AG09309 (cell line): ENCODE results near the gene GPR63.

Source experiments
- DNase-seq: peaks from one replicate; pipeline ENCODE4 v3.0.0-alpha.2; 2010; ENCODE audit warnings: low read depth
- H3K4me3 ChIP-seq: 2 replicates; pipeline ENCODE4 v1.5.1; 2011; ENCODE audit warnings: mild to moderate bottlenecking, low read depth, low read length, moderate library complexity; ENCODE audit not compliant: control insufficient read depth
- CTCF ChIP-seq: IDR thresholded peaks from 2 replicates; pipeline ENCODE4 v1.5.1; 2011; ENCODE audit warnings: mild to moderate bottlenecking, low read depth, low read length, inconsistent platforms; ENCODE audit not compliant: insufficient read depth, control insufficient read depth; ENCODE audit errors: missing control alignments

Gene GPR63

GRCh38 chr6:96789871-96790270 lies 47.4 kb downstream of the GPR63 start:
- no peak for TF ChIP-seq CTCF
- no peak overlapping the region for H3K4me3 ChIP-seq

GRCh38 chr6:96787846-96788580 lies 49.3 kb downstream of the GPR63 start:
- no peak overlapping the region for H3K4me3 ChIP-seq
- no peak for TF ChIP-seq CTCF
- DNase-seq: no peak

More at GRCh38 chr6:96789871-96790270, 47.4 kb downstream of the GPR63 start:
- no peak for DNase-seq

GRCh38 chr6:96786336-96786735 lies 50.9 kb downstream of the GPR63 start:
- no peak for TF ChIP-seq CTCF
- H3K4me3 ChIP-seq: no peak overlapping the region
- DNase-seq: no peak

GRCh38 chr6:96784650-96785049 lies 52.6 kb downstream of the GPR63 start:
- no peak for DNase-seq
- no peak overlapping the region for H3K4me3 ChIP-seq
- no peak for TF ChIP-seq CTCF

- no peak for DNase-seq
- TF ChIP-seq CTCF: no peak
- H3K4me3 ChIP-seq: no peak overlapping the region
Measured at GRCh38 chr6:96783307-96783706, 54.0 kb downstream of the GPR63 start.

- TF ChIP-seq CTCF: no peak
- no peak overlapping the region for H3K4me3 ChIP-seq
Measured at GRCh38 chr6:96781557-96781956, 55.7 kb downstream of the GPR63 start.

More at GRCh38 chr6:96781557-96781956, 55.7 kb downstream of the GPR63 start:
- DNase-seq: no peak
